Neutrophil (primary cell): ENCODE measurements around the gene ZDHHC14.

Experiments
- H3K27ac ChIP-seq: fragments of 200-600 bp; sonication (generic); 2 replicates; pipeline ENCODE4 v1.5.1; 2016; ENCODE audit warnings: mild to moderate bottlenecking, moderate library complexity
- H3K27me3 ChIP-seq: fragments of 200-600 bp; sonication (generic); 2 replicates; pipeline ENCODE4 v1.6.0; 2016; ENCODE audit warnings: mild to moderate bottlenecking
- H3K36me3 ChIP-seq: fragments of 200-600 bp; sonication (generic); 2 replicates; pipeline ENCODE4 v1.5.1; 2017
- H3K4me1 ChIP-seq, 2 experiments: fragments of 200-600 bp in 1 of 2; sonication (generic) in 1 of 2; 1 replicate in 1 of 2; 2 replicates in 1 of 2; pipeline versions ENCODE4 v1.5.1 to v1.6.1; 2013 to 2016; ENCODE audit warnings: low read depth in 1 of 2, low read length in 1 of 2, mild to moderate bottlenecking in 1 of 2, moderate library complexity in 1 of 2; ENCODE audit not compliant: control insufficient read depth in 1 of 2, insufficient read depth in 1 of 2
- H3K4me3 ChIP-seq, 2 experiments: fragments of 200-600 bp in 1 of 2; sonication (generic) in 1 of 2; 1 replicate in 1 of 2; 2 replicates in 1 of 2; pipeline ENCODE4 v1.5.1; 2013 to 2016; ENCODE audit warnings: low read depth in 1 of 2, low read length in 1 of 2, mild to moderate bottlenecking in 1 of 2, moderate library complexity in 1 of 2
- H3K9me3 ChIP-seq: fragments of 200-600 bp; sonication (generic); 2 replicates; pipeline ENCODE4 v1.5.1; 2016
- TF ChIP-seq, protein P1 (sequence below): fragments of 200-600 bp; sonication (generic); IDR thresholded peaks from 2 replicates; pipeline ENCODE4 v1.5.1; 2016; ENCODE audit warnings: antibody characterized with exemption

Gene ZDHHC14

DNA sequence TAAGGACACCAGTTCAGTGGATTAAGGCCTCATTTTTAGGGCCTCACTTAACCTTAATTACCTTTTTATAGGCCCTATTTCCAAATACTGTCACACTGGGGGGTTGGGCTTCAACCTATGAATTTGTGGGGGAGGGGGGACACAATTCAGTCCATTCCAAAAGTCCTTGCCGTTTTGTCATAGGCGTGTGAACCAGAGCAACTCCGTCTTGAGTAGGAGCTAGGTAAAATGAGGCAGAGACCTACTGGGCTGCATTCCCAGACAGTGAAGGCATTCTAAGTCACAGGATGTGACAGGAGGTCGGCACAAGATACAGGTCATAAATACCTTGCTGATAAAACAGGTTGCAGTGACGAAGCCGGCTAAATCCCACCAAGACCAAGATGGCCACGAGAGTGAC lies 328.6 kb downstream of the ZDHHC14 start:
- H3K9me3 ChIP-seq, result no peaks in the 10 kb centered on the region
- no peaks in the 10 kb centered on the region for H3K27me3 ChIP-seq
- no peak overlapping the region for H3K27ac ChIP-seq
- no peaks in the 10 kb centered on the region for H3K36me3 ChIP-seq
- no peak overlapping the region for H3K4me3 ChIP-seq
- TF ChIP-seq, protein P1, sequence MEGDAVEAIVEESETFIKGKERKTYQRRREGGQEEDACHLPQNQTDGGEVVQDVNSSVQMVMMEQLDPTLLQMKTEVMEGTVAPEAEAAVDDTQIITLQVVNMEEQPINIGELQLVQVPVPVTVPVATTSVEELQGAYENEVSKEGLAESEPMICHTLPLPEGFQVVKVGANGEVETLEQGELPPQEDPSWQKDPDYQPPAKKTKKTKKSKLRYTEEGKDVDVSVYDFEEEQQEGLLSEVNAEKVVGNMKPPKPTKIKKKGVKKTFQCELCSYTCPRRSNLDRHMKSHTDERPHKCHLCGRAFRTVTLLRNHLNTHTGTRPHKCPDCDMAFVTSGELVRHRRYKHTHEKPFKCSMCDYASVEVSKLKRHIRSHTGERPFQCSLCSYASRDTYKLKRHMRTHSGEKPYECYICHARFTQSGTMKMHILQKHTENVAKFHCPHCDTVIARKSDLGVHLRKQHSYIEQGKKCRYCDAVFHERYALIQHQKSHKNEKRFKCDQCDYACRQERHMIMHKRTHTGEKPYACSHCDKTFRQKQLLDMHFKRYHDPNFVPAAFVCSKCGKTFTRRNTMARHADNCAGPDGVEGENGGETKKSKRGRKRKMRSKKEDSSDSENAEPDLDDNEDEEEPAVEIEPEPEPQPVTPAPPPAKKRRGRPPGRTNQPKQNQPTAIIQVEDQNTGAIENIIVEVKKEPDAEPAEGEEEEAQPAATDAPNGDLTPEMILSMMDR, result no peak
- H3K4me1 ChIP-seq, result peaks cover 0 to 3% of the 10 kb centered on the region in 2 experiments

DNA sequence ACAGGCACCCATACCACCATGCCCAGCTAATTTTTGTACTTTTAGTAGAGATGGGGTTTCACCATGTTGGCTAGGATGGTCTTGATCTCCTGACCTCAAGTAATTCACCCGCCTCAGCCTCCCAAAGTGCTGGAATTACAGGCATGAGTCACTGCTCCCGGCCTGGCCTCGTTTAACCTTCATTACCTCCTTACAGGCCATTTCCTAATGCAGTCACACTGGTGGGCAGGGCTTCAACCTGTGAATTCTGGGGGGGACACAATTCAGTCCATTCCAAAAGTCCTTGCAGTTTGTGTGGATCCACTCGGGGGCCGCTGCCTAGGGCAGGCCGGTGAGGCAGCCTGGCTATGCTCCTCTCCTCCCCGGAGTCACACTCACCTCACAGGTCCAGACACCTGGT lies 329.6 kb downstream of the ZDHHC14 start:
- H3K27me3 ChIP-seq, result no peaks in the 10 kb centered on the region
- H3K4me1 ChIP-seq, result peaks cover 7 to 14% of the 10 kb centered on the region in 2 experiments
- no peaks in the 10 kb centered on the region for H3K9me3 ChIP-seq
- TF ChIP-seq, protein P1, result no peak
- H3K4me3 ChIP-seq, result no peak overlapping the region
- no peak overlapping the region for H3K27ac ChIP-seq
- no peaks in the 10 kb centered on the region for H3K36me3 ChIP-seq

GRCh38 chr6:157711060-157711459 lies 330.1 kb downstream of the ZDHHC14 start:
- peaks cover 12 to 19% of the 10 kb centered on the region in 2 experiments for H3K4me1 ChIP-seq
- TF ChIP-seq, protein P1, result no peak
- H3K9me3 ChIP-seq, result no peaks in the 10 kb centered on the region
- no peaks in the 10 kb centered on the region for H3K27me3 ChIP-seq
- H3K36me3 ChIP-seq, result no peaks in the 10 kb centered on the region
- no peak overlapping the region for H3K4me3 ChIP-seq
- no peak overlapping the region for H3K27ac ChIP-seq

- no peaks in the 10 kb centered on the region for H3K36me3 ChIP-seq
- TF ChIP-seq, protein P1, result no peak
- H3K9me3 ChIP-seq, result no peaks in the 10 kb centered on the region
- peaks cover 16 to 24% of the 10 kb centered on the region in 2 experiments for H3K4me1 ChIP-seq
- no peak overlapping the region for H3K4me3 ChIP-seq
- H3K27ac ChIP-seq, result no peak overlapping the region
- no peaks in the 10 kb centered on the region for H3K27me3 ChIP-seq
These were observed 331.8 kb downstream of the ZDHHC14 start for GRCh38 chr6:157712585-157713295.

GRCh38 chr6:157713451-157714152 lies 332.6 kb downstream of the ZDHHC14 start:
- Histone ChIP-seq H3K4me1 (peaks cover 16 to 24% of the 10 kb centered on the region in 2 experiments), H3K36me3 (no peaks in the 10 kb centered on the region), H3K27ac (no peak overlapping the region), H3K4me3 (no peak overlapping the region), H3K27me3 (no peaks in the 10 kb centered on the region), H3K9me3 (no peaks in the 10 kb centered on the region)
- TF ChIP-seq, protein P1, result no peak
